ENCODE measurements around the gene C1QB. TPM values are rescaled to one million over a fixed set of nuclear protein-coding genes. Genes with fewer than 3 reads are reported as not detected.

C1QB gene
- total and polyA plus RNA-seq, 5 experiments from 2014 or later, result not detected

GRCh38 chr1:22638476-22639234 is 14.4 kb upstream of the C1QB start:
- DNase-seq, result no peak
- POLR2A ChIA-PET, result no interaction called here
- ATAC-seq, result no peak
- no peak overlapping the region for H3K27ac Mint-ChIP-seq
- H3K9me3 Mint-ChIP-seq, result no peaks in the 10 kb centered on the region
- H3K36me3 Mint-ChIP-seq, result no peaks in the 10 kb centered on the region
- peaks cover 9 to 55% (median 30%) of the 10 kb centered on the region in 5 donors for H3K27me3 Mint-ChIP-seq
- no peak overlapping the region for H3K4me3 Mint-ChIP-seq
- H3K4me1 Mint-ChIP-seq, result peaks cover 0 to 2% (median 0%) of the 10 kb centered on the region in 4 donors

GRCh38 chr1:22639286-22639685 is 13.8 kb upstream of the C1QB start:
- ATAC-seq (no peak), DNase-seq (no peak)
- H3K36me3 Mint-ChIP-seq, result no peaks in the 10 kb centered on the region
- POLR2A ChIA-PET, result no interaction called here
- H3K4me1 Mint-ChIP-seq, result peaks cover 0 to 2% (median 0%) of the 10 kb centered on the region in 4 donors
- H3K27ac Mint-ChIP-seq, result peak overlapping the region in 1 of 10 donors; percentile 53
- H3K4me3 Mint-ChIP-seq, result no peak overlapping the region
- peaks cover 9 to 56% (median 26%) of the 10 kb centered on the region in 5 donors for H3K27me3 Mint-ChIP-seq
- H3K9me3 Mint-ChIP-seq, result no peaks in the 10 kb centered on the region

GRCh38 chr1:22641247-22641646 is 11.8 kb upstream of the C1QB start:
- peaks cover 0 to 2% (median 0%) of the 10 kb centered on the region in 4 donors for H3K4me1 Mint-ChIP-seq
- POLR2A ChIA-PET, result no interaction called here
- H3K4me3 Mint-ChIP-seq, result no peak overlapping the region
- no peak for DNase-seq
- H3K9me3 Mint-ChIP-seq, result no peaks in the 10 kb centered on the region
- H3K27me3 Mint-ChIP-seq, result peaks cover 11 to 70% (median 34%) of the 10 kb centered on the region in 5 donors
- H3K36me3 Mint-ChIP-seq, result no peaks in the 10 kb centered on the region
- no peak overlapping the region for H3K27ac Mint-ChIP-seq
- ATAC-seq, result no peak

- Mint-ChIP-seq H3K4me1 (peaks cover 0 to 2% (median 0%) of the 10 kb centered on the region in 4 donors), H3K4me3 (no peak overlapping the region), H3K9me3 (no peaks in the 10 kb centered on the region), H3K27ac (no peak overlapping the region), H3K27me3 (peaks cover 7 to 68% (median 32%) of the 10 kb centered on the region in 5 donors), H3K36me3 (no peaks in the 10 kb centered on the region)
- peak; percentile 64 to 80 for ATAC-seq
- POLR2A ChIA-PET, result no interaction called here
- peak; percentile 42 to 80 (median 63) for DNase-seq
These were observed 11.0 kb upstream of the C1QB start for GRCh38 chr1:22641906-22642636.

- Mint-ChIP-seq H3K36me3 (no peaks in the 10 kb centered on the region), H3K4me1 (peaks cover 0 to 2% (median 0%) of the 10 kb centered on the region in 4 donors), H3K4me3 (no peak within 1 kb of the TSS), H3K9me3 (no peaks in the 10 kb centered on the region), H3K27ac (no peak within 1 kb of the TSS), H3K27me3 (peaks cover 10 to 59% (median 33%) of the 10 kb centered on the region in 5 donors)
- ATAC-seq, result no peak
- no peak for DNase-seq
- POLR2A ChIA-PET, result no interaction called here
These were observed 9.7 kb upstream of the C1QB start, which contains the start of gene C1QC for GRCh38 chr1:22643381-22643780. Gene C1QC, plus strand, starts transcription at chr1:22643633. Its CDS starts 391 bp downstream, at chr1:22644024.

GRCh38 chr1:22643928-22644327 is 9.1 kb upstream of the C1QB start:
- Mint-ChIP-seq H3K4me1 (peaks cover 0 to 2% (median 0%) of the 10 kb centered on the region in 4 donors), H3K9me3 (no peaks in the 10 kb centered on the region), H3K4me3 (no peak overlapping the region), H3K27me3 (peaks cover 10 to 58% (median 33%) of the 10 kb centered on the region in 5 donors), H3K27ac (no peak overlapping the region), H3K36me3 (no peaks in the 10 kb centered on the region)
- ATAC-seq (no peak), DNase-seq (no peak)
- POLR2A ChIA-PET, result no interaction called here

- no peak overlapping the region for H3K4me3 Mint-ChIP-seq
- H3K27ac Mint-ChIP-seq, result no peak overlapping the region
- no peaks in the 10 kb centered on the region for H3K9me3 Mint-ChIP-seq
- no peak for ATAC-seq
- no peaks in the 10 kb centered on the region for H3K36me3 Mint-ChIP-seq
- POLR2A ChIA-PET, result no interaction called here
- H3K27me3 Mint-ChIP-seq, result peaks cover 10 to 44% (median 31%) of the 10 kb centered on the region in 5 donors
- DNase-seq, result no peak
- peaks cover 0 to 2% (median 0%) of the 10 kb centered on the region in 4 donors for H3K4me1 Mint-ChIP-seq
These were observed 7.1 kb upstream of the C1QB start for GRCh38 chr1:22645931-22646330.

GRCh38 chr1:22646384-22646783 is 6.7 kb upstream of the C1QB start:
- Mint-ChIP-seq H3K9me3 (no peaks in the 10 kb centered on the region), H3K4me3 (no peak overlapping the region), H3K36me3 (no peaks in the 10 kb centered on the region), H3K27me3 (peaks cover 7 to 39% (median 29%) of the 10 kb centered on the region in 5 donors), H3K27ac (no peak overlapping the region), H3K4me1 (peaks cover 0 to 2% (median 0%) of the 10 kb centered on the region in 4 donors)
- POLR2A ChIA-PET, result no interaction called here
- no peak for DNase-seq
- no peak for ATAC-seq

GRCh38 chr1:22650089-22650693 is 2.8 kb upstream of the C1QB start:
- ATAC-seq (no peak), DNase-seq (no peak)
- no peaks in the 10 kb centered on the region for H3K36me3 Mint-ChIP-seq
- H3K27me3 Mint-ChIP-seq, result peaks cover 7 to 28% (median 20%) of the 10 kb centered on the region in 5 donors
- H3K27ac Mint-ChIP-seq, result peak overlapping the region in 1 of 10 donors; percentile 28
- POLR2A ChIA-PET, result no interaction called here
- H3K4me3 Mint-ChIP-seq, result no peak overlapping the region
- no peaks in the 10 kb centered on the region for H3K9me3 Mint-ChIP-seq
- no peaks in the 10 kb centered on the region for H3K4me1 Mint-ChIP-seq

- H3K27ac Mint-ChIP-seq, result no peak overlapping the region
- peaks cover 5 to 28% (median 14%) of the 10 kb centered on the region in 5 donors for H3K27me3 Mint-ChIP-seq
- H3K4me3 Mint-ChIP-seq, result no peak overlapping the region
- DNase-seq, result no peak
- H3K36me3 Mint-ChIP-seq, result no peaks in the 10 kb centered on the region
- POLR2A ChIA-PET, result no interaction called here
- no peaks in the 10 kb centered on the region for H3K9me3 Mint-ChIP-seq
- H3K4me1 Mint-ChIP-seq, result no peaks in the 10 kb centered on the region
- ATAC-seq, result no peak
These were observed 837 bp upstream of the C1QB start for GRCh38 chr1:22651941-22652856.

GRCh38 chr1:22654692-22655091 is 1.7 kb downstream of the C1QB start:
- Mint-ChIP-seq H3K27me3 (peaks cover 9 to 48% (median 18%) of the 10 kb centered on the region in 5 donors), H3K27ac (no peak overlapping the region), H3K36me3 (no peaks in the 10 kb centered on the region), H3K9me3 (no peaks in the 10 kb centered on the region), H3K4me1 (no peaks in the 10 kb centered on the region), H3K4me3 (no peak overlapping the region)
- POLR2A ChIA-PET, result no interaction called here
- ATAC-seq (no peak), DNase-seq (no peak)
